Bronchial epithelial cell (primary cell): ENCODE data around the gene NPS. TPM values are rescaled to one million over a fixed set of nuclear protein-coding genes. Genes with fewer than 3 reads are reported as not detected.

Experiments
- DNase-seq: peaks from one replicate; pipeline ENCODE4 v3.0.0-alpha.2; 2010; ENCODE audit warnings: low read depth
- FAIRE-seq: peaks from 2 replicates; lab custom pipeline; 2011; peaks lifted over from hg19 to GRCh38; lab: Jason Lieb, UNC
- H3K27me3 ChIP-seq: 2 replicates; pipeline ENCODE4 v1.5.1; 2011; ENCODE audit warnings: low read length; ENCODE audit not compliant: control insufficient read depth, insufficient read depth
- H3K36me3 ChIP-seq: 2 replicates; pipeline ENCODE4 v1.5.1; 2011; ENCODE audit warnings: low read length; ENCODE audit not compliant: control insufficient read depth, insufficient read depth
- H3K4me3 ChIP-seq: 2 replicates; pipeline ENCODE4 v1.5.1; 2011; ENCODE audit warnings: mild to moderate bottlenecking, low read depth, low read length, control low read depth
- CTCF ChIP-seq: IDR thresholded peaks from 2 replicates; pipeline ENCODE4 v1.5.1; 2011; ENCODE audit warnings: mild to moderate bottlenecking, moderate library complexity, low read length, control low read depth, inconsistent platforms; ENCODE audit not compliant: insufficient read depth, severe bottlenecking
- total RNA-seq: library from RNA; depleted of rRNA; stranded (reverse); fragments of >200 nt; gene quantifications from 2 replicates; pipeline ENCODE4 v1.2.1, GENCODE V29; 2014

The NPS gene
- not detected in 2 replicates for total RNA-seq

- no peak for DNase-seq
- TF ChIP-seq CTCF: no peak
Observed at GRCh38 chr10:127549009-127549408, at the start of gene NPS. TSS of gene NPS (plus strand) at chr10:127549309. CDS start at chr10:127549369, 60 bp downstream.

GRCh38 chr10:127500127-127500526, 49.0 kb upstream of the NPS start:
- no peaks in the 10 kb centered on the region for H3K36me3 ChIP-seq
- FAIRE-seq (no peak), DNase-seq (no peak)
- H3K4me3 ChIP-seq: no peak overlapping the region
- H3K27me3 ChIP-seq: no peaks in the 10 kb centered on the region
- TF ChIP-seq CTCF: no peak

More at GRCh38 chr10:127549009-127549408, at the start of gene NPS:
- H3K4me3 ChIP-seq: no peak within 1 kb of the TSS
- no peaks in the 10 kb centered on the region for H3K36me3 ChIP-seq
- no peaks in the 10 kb centered on the region for H3K27me3 ChIP-seq
- FAIRE-seq: no peak

GRCh38 chr10:127506094-127506493, 43.0 kb upstream of the NPS start:
- DNase-seq: no peak
- no peak for TF ChIP-seq CTCF
- no peaks in the 10 kb centered on the region for H3K36me3 ChIP-seq
- FAIRE-seq: no peak
- no peaks in the 10 kb centered on the region for H3K27me3 ChIP-seq
- H3K4me3 ChIP-seq: no peak overlapping the region

GRCh38 chr10:127522298-127522697, 26.8 kb upstream of the NPS start:
- Histone ChIP-seq H3K36me3 (no peaks in the 10 kb centered on the region), H3K4me3 (no peak overlapping the region), H3K27me3 (no peaks in the 10 kb centered on the region)
- no peak for DNase-seq
- FAIRE-seq: no peak
- TF ChIP-seq CTCF: no peak

GRCh38 chr10:127523476-127523875, 25.6 kb upstream of the NPS start:
- no peak overlapping the region for H3K4me3 ChIP-seq
- TF ChIP-seq CTCF: no peak
- no peak for FAIRE-seq
- H3K27me3 ChIP-seq: no peaks in the 10 kb centered on the region
- no peak for DNase-seq
- H3K36me3 ChIP-seq: no peaks in the 10 kb centered on the region

GRCh38 chr10:127524229-127524628, 24.9 kb upstream of the NPS start:
- H3K36me3 ChIP-seq: no peaks in the 10 kb centered on the region
- FAIRE-seq (peak; percentile 36), DNase-seq (no peak)
- TF ChIP-seq CTCF: peak; percentile 6
- H3K27me3 ChIP-seq: no peaks in the 10 kb centered on the region
- H3K4me3 ChIP-seq: no peak overlapping the region
